Middle frontal gyrus (tissue), 1 donor: ENCODE data around the gene ALG13.
"Not testable (repeated sequence)": the region's sequence is repeated elsewhere in the genome, so short reads cannot be mapped to it uniquely, and the experiment has no call there.

Source experiments
- DNase-seq: peaks from one replicate; pipeline ENCODE4 v3.0.0-alpha.2; 2015; ENCODE audit warnings: low spot score; ENCODE audit errors: extremely low spot score

Gene ALG13

GRCh38 chrX:111756486-111756885 lies 75.5 kb downstream of the ALG13 start:
- no peak for DNase-seq

- no peak for DNase-seq
Observed at GRCh38 chrX:111759686-111760085, 78.7 kb downstream of the ALG13 start.

- no peak for DNase-seq
Observed at GRCh38 chrX:111761578-111762135, 80.7 kb downstream of the ALG13 start.

GRCh38 chrX:111778591-111778990 lies 97.6 kb downstream of the ALG13 start:
- no peak for DNase-seq

- no peak for DNase-seq
Observed at GRCh38 chrX:111779582-111779981, 98.6 kb downstream of the ALG13 start.

- no peak for DNase-seq
Observed at GRCh38 chrX:111784667-111785066, 103.7 kb downstream of the ALG13 start.

GRCh38 chrX:111790054-111790453 lies 109.1 kb downstream of the ALG13 start:
- not testable (repeated sequence) for DNase-seq
